Endothelial cell of umbilical vein (primary cell): Measurements from ENCODE around the gene SLC44A2. TPM values are rescaled to one million over a fixed set of nuclear protein-coding genes. Genes with fewer than 3 reads are reported as not detected.

ENCODE experiments used
- BruUV-seq: library from RNA; stranded (reverse); fragments of 400-500 nt; replicated peaks from 2 replicates; lab custom pipeline; 2021; lab: Mats Ljungman, UMichigan
- CTCF ChIA-PET: fragments of 300-600, 350-600 bp; sonication (Branson Sonifier 250); formaldehyde crosslinking; loops from one replicate; lab custom pipeline; 2021; ENCODE audit warnings: antibody characterized with exemption, inconsistent platforms; lab: Charles Lee
- POLR2A ChIA-PET: fragments of 300-600, 350-600 bp; sonication (Branson Sonifier 250); formaldehyde crosslinking; loops from one replicate; lab custom pipeline; 2021; ENCODE audit warnings: antibody characterized with exemption, inconsistent platforms; lab: Charles Lee
- DNase-seq: peaks from one replicate; pipeline ENCODE4 v3.0.0-alpha.2; 2011; ENCODE audit warnings: low read depth, low spot score
- FAIRE-seq: peaks from 2 replicates; lab custom pipeline; 2011; peaks lifted over from hg19 to GRCh38; lab: Jason Lieb, UNC
- H2AFZ ChIP-seq: 2 replicates; pipeline ENCODE4 v1.6.0; 2012; ENCODE audit warnings: low read depth, low read length, control low read depth, inconsistent platforms
- H3K27ac ChIP-seq: 2 replicates; pipeline ENCODE4 v1.5.1; 2011; ENCODE audit warnings: low read depth, mild to moderate bottlenecking, control low read depth, low read length, moderate library complexity; ENCODE audit not compliant: insufficient read depth
- H3K27me3 ChIP-seq, 2 experiments: 2 replicates each; pipeline versions ENCODE4 v1.6.0 to v1.6.1; 2011; ENCODE audit warnings: low read length in 2 of 2, mixed read lengths in 1 of 2; ENCODE audit not compliant: control insufficient read depth in 2 of 2, insufficient read depth in 2 of 2
- H3K36me3 ChIP-seq, 2 experiments: 2 replicates in 1 of 2; 3 replicates in 1 of 2; pipeline ENCODE4 v1.5.1; 2011; ENCODE audit warnings: low read length in 2 of 2, mild to moderate bottlenecking in 1 of 2, moderate library complexity in 1 of 2; ENCODE audit not compliant: control insufficient read depth in 2 of 2, insufficient read depth in 2 of 2; ENCODE audit errors: extremely low read depth in 1 of 2
- H3K4me1 ChIP-seq: 3 replicates; pipeline ENCODE4 v1.5.1; 2011; ENCODE audit warnings: mild to moderate bottlenecking, low read length; ENCODE audit not compliant: control insufficient read depth, insufficient read depth; ENCODE audit errors: extremely low read depth
- H3K4me2 ChIP-seq: 2 replicates; pipeline ENCODE4 v1.6.1; 2011; ENCODE audit warnings: low read length, control low read depth, mixed read lengths; ENCODE audit not compliant: insufficient read depth
- H3K4me3 ChIP-seq, 3 experiments: fragments of 200-600 bp in 1 of 3; sonication (generic), shearing (Covaris generic) in 1 of 3; replicated peaks in 1 of 3; 2 replicates each; pipeline ENCODE4 v1.5.1; 2011 to 2016; ENCODE audit warnings: control low read depth in 3 of 3, low read length in 3 of 3, mild to moderate bottlenecking in 2 of 3, inconsistent platforms in 1 of 3, low read depth in 1 of 3, moderate library complexity in 1 of 3; ENCODE audit not compliant: insufficient read depth in 1 of 3
- H3K79me2 ChIP-seq: 2 replicates; pipeline ENCODE4 v1.6.0; 2012; ENCODE audit warnings: low read length, inconsistent platforms; ENCODE audit not compliant: control insufficient read depth, insufficient read depth
- H3K9ac ChIP-seq: replicated peaks from 2 replicates; pipeline ENCODE3; 2011; ENCODE audit warnings: low read length, control low read depth; ENCODE audit not compliant: insufficient read depth; ENCODE audit errors: extremely low read depth
- H3K9me1 ChIP-seq: replicated peaks from 3 replicates; pipeline ENCODE4 v1.6.0; 2011; ENCODE audit warnings: mild to moderate bottlenecking, low read length; ENCODE audit not compliant: control insufficient read depth, insufficient read depth; ENCODE audit errors: extremely low read depth
- H3K9me3 ChIP-seq: replicated peaks from 2 replicates; pipeline ENCODE4 v1.5.1; 2012; ENCODE audit warnings: low read length, inconsistent platforms; ENCODE audit not compliant: control insufficient read depth, insufficient read depth
- H4K20me1 ChIP-seq: replicated peaks from 2 replicates; pipeline ENCODE3; 2011; ENCODE audit warnings: mild to moderate bottlenecking, low read length; ENCODE audit not compliant: control insufficient read depth, insufficient read depth; ENCODE audit errors: extremely low read depth
- CTCF ChIP-seq, 2 donors: IDR thresholded peaks; 1 replicate in 1 of 2; 2 replicates in 1 of 2; pipeline ENCODE4 v1.5.1; 2011; ENCODE audit warnings: low read length in 2 of 2, mild to moderate bottlenecking in 2 of 2, moderate library complexity in 2 of 2, control low read depth in 1 of 2, inconsistent platforms in 1 of 2, low read depth in 1 of 2; ENCODE audit not compliant: insufficient read depth in 1 of 2; ENCODE audit errors: extremely low read depth in 1 of 2
- EZH2 ChIP-seq: IDR thresholded peaks from 2 replicates; pipeline ENCODE4 v1.6.1; 2012; ENCODE audit warnings: borderline replicate concordance, low read depth, mild to moderate bottlenecking, moderate library complexity, low read length, inconsistent platforms; ENCODE audit not compliant: severe bottlenecking
- FOS ChIP-seq: IDR thresholded peaks from 2 replicates; pipeline ENCODE4 v1.6.1; 2011; ENCODE audit warnings: mild to moderate bottlenecking, low read length, moderate library complexity, borderline replicate concordance; ENCODE audit not compliant: insufficient read depth
- GATA2 ChIP-seq: IDR thresholded peaks from 2 replicates; pipeline ENCODE4 v1.7.0; 2011; ENCODE audit warnings: low read depth, mild to moderate bottlenecking, moderate library complexity, mixed read lengths, low read length; ENCODE audit not compliant: insufficient read length, insufficient read depth
- JUN ChIP-seq: IDR thresholded peaks from 2 replicates; pipeline ENCODE4 v1.6.1; 2011; ENCODE audit warnings: borderline replicate concordance, low read depth; ENCODE audit not compliant: insufficient read length, insufficient read depth
- MAX ChIP-seq: IDR thresholded peaks from 2 replicates; pipeline ENCODE4 v1.6.1; 2011; ENCODE audit not compliant: insufficient read depth, insufficient read length
- MYC ChIP-seq: IDR thresholded peaks from one replicate; pipeline ENCODE4 v1.6.1; 2011; ENCODE audit warnings: mild to moderate bottlenecking, low read depth, low read length
- POLR2A ChIP-seq: IDR thresholded peaks from 2 replicates; pipeline ENCODE4 v1.6.1; 2012; ENCODE audit warnings: low read depth, mild to moderate bottlenecking, control low read depth, low read length
- POLR2AphosphoS5 ChIP-seq: IDR thresholded peaks from 2 replicates; pipeline ENCODE4 v1.6.1; 2012; ENCODE audit warnings: low read depth, mild to moderate bottlenecking, control low read depth, low read length, moderate library complexity; ENCODE audit not compliant: insufficient read depth
- dilution Hi-C: fragments of 300-500 bp; cut with MboI; formaldehyde crosslinking; loops from one replicate; pipeline ENCODE4 v1.15.0; 2019; ENCODE audit warnings: low sequenced_read_pairs; ENCODE audit not compliant: extremely low pct_ligation_motif_present
- intact Hi-C: fragments of 100-400 bp; cut with micrococcal nuclease; formaldehyde crosslinking; loops from one replicate; pipeline ENCODE4 v1.10.0; 2022
- polyA plus RNA-seq, 4 experiments: library from polyadenylated mRNA; depleted of rRNA in 3 of 4; stranded (reverse) in 3 of 4; unstranded in 1 of 4; fragments of >200 nt; gene quantifications; 2 replicates each; pipeline versions ENCODE4 v1.2.1 to v1.2.3, GENCODE V29; 2011 to 2012; ENCODE audit warnings: missing spikeins in 1 of 4
- total RNA-seq: library from RNA; stranded (reverse); gene quantifications from 2 replicates; pipeline ENCODE4 v1.2.3, GENCODE V29; 2021

The SLC44A2 gene
- total and polyA plus RNA-seq, 2 donors (not counting 3 experiments of a cell fraction or from before 2014, with no cell fraction given) = 97.7 to 130 TPM

GRCh38 chr19:10621966-10622365, 3.4 kb upstream of the SLC44A2 start:
- intact Hi-C loops = no loop called here
- H4K20me1 ChIP-seq = no peaks in the 10 kb centered on the region
- H3K27me3 ChIP-seq = no peaks in the 10 kb centered on the region
- H3K9ac ChIP-seq = no peak overlapping the region
- DNase-seq (no peak), FAIRE-seq (no peak)
- no peaks in the 10 kb centered on the region for H3K79me2 ChIP-seq
- no peaks in the 10 kb centered on the region for H3K36me3 ChIP-seq
- H3K4me1 ChIP-seq = peaks cover 10% of the 10 kb centered on the region
- ChIA-PET CTCF (interaction anchor here (0.5 to 3.6 kb wide), 4 partner anchors 10 to 41 kb away, joined by 4 to 16 read pairs (median 8); no protein-coding TSS in a partner anchor), POLR2A (no interaction called here)
- TF ChIP-seq JUN (no peak), CTCF (IDR thresholded peaks at IDR 0.05; ENCODE audit: extremely low read depth in 1 of 2, insufficient read depth in 1 of 2, low read depth in 1 of 2, low read length in 2 of 2) (no peak), GATA2 (no peak), POLR2AphosphoS5 (no peak), MYC (no peak), FOS (no peak), EZH2 (no peak), MAX (no peak), POLR2A (no peak)
- no peaks in the 10 kb centered on the region for H3K9me3 ChIP-seq
- H2AFZ ChIP-seq = no peak overlapping the region
- BruUV-seq = no TSS peak
- H3K27ac ChIP-seq = no peak overlapping the region
- H3K4me3 ChIP-seq = no peak overlapping the region
- no peak overlapping the region for H3K4me2 ChIP-seq
- no peaks in the 10 kb centered on the region for H3K9me1 ChIP-seq
- dilution Hi-C loops = no loop called here
